HG03521 (cell line): ENCODE results near the gene ALDH4A1.

Experiments used
- ATAC-seq: cut with Tn5 transposase; IDR thresholded peaks from one replicate; pipeline ENCODE4 v1.9.1; 2021; ENCODE audit warnings: mild to moderate bottlenecking, moderate library complexity; ENCODE audit not compliant: unreplicated experiment

Gene ALDH4A1

GRCh38 chr1:18902523-18903290 is at the start of gene ALDH4A1:
TSS of gene ALDH4A1 (minus strand) at chr1:18902555. CDS start at chr1:18902523, 32 bp downstream.
- ATAC-seq = peak; percentile 95

GRCh38 chr1:18951818-18952391 is 49.5 kb upstream of the ALDH4A1 start:
- ATAC-seq = no peak

GRCh38 chr1:18951416-18951815 is 49.1 kb upstream of the ALDH4A1 start:
- no peak for ATAC-seq

GRCh38 chr1:18950401-18951026 is 48.2 kb upstream of the ALDH4A1 start:
- ATAC-seq = no peak

GRCh38 chr1:18949686-18950400 is 47.5 kb upstream of the ALDH4A1 start:
- no peak for ATAC-seq

GRCh38 chr1:18948913-18949685 is 46.7 kb upstream of the ALDH4A1 start:
- no peak for ATAC-seq

- no peak for ATAC-seq
Measured at GRCh38 chr1:18948048-18948912, 45.9 kb upstream of the ALDH4A1 start.

GRCh38 chr1:18947570-18947969 is 45.2 kb upstream of the ALDH4A1 start:
- ATAC-seq = no peak

- no peak for ATAC-seq
Measured at GRCh38 chr1:18946550-18947381, 44.4 kb upstream of the ALDH4A1 start.

- ATAC-seq = no peak
Measured at GRCh38 chr1:18945401-18945849, 43.1 kb upstream of the ALDH4A1 start.

GRCh38 chr1:18944810-18945209 is 42.5 kb upstream of the ALDH4A1 start:
- ATAC-seq = no peak

GRCh38 chr1:18943914-18944572 is 41.7 kb upstream of the ALDH4A1 start:
- no peak for ATAC-seq

GRCh38 chr1:18943162-18943561 is 40.8 kb upstream of the ALDH4A1 start:
- no peak for ATAC-seq

GRCh38 chr1:18942340-18942739 is 40.0 kb upstream of the ALDH4A1 start:
- ATAC-seq = no peak

GRCh38 chr1:18941221-18942141 is 39.1 kb upstream of the ALDH4A1 start:
- no peak for ATAC-seq

GRCh38 chr1:18940303-18941020 is 38.1 kb upstream of the ALDH4A1 start:
- no peak for ATAC-seq
